IMR-90 (cell line): ENCODE measurements around the gene LCE4A. TPM values are rescaled to one million over a fixed set of nuclear protein-coding genes. Genes with fewer than 3 reads are reported as not detected.

Experiments
- ATAC-seq: fragments of 200-7000 bp; cut with Tn5 transposase; 2 replicates; pipeline ENCODE4 v1.9.1; 2020; ENCODE audit warnings: low read depth, mild to moderate bottlenecking, moderate library complexity
- BruUV-seq: library from RNA; stranded (reverse); fragments of 400-500 nt; replicated peaks from 2 replicates; lab custom pipeline; 2021; lab: Mats Ljungman, UMichigan
- CTCF ChIA-PET: fragments of 300-600 bp; formaldehyde crosslinking; extraction: SDS; loops from one replicate; lab custom pipeline; 2021; ENCODE audit warnings: antibody characterized with exemption; lab: Yijun Ruan, JAX
- POLR2A ChIA-PET: fragments of 300-600 bp; sonication (Branson Sonifier 250); formaldehyde crosslinking; loops from one replicate; lab custom pipeline; 2022; ENCODE audit warnings: antibody characterized with exemption; ENCODE audit not compliant: unreplicated experiment; lab: Charles Lee
- DNase-seq: peaks from one replicate; pipeline ENCODE4 v3.0.0; 2013
- H2AFZ ChIP-seq: replicated peaks from 2 replicates; pipeline ENCODE3; 2013; ENCODE audit warnings: low read length, mild to moderate bottlenecking; ENCODE audit not compliant: poor library complexity
- H2AK5ac ChIP-seq: 2 replicates; pipeline ENCODE4 v1.6.1; 2013; ENCODE audit warnings: low read depth, low read length, inconsistent platforms
- H2AK9ac ChIP-seq: replicated peaks from 2 replicates; pipeline ENCODE3; 2013; ENCODE audit warnings: mild to moderate bottlenecking, low read depth, low read length, moderate library complexity; ENCODE audit not compliant: poor library complexity
- H2BK120ac ChIP-seq: 2 replicates; pipeline ENCODE4 v1.6.1; 2013; ENCODE audit warnings: low read depth, low read length, inconsistent platforms
- H2BK15ac ChIP-seq: 3 replicates; pipeline ENCODE4 v1.6.1; 2013; ENCODE audit warnings: low read depth, low read length, inconsistent platforms
- H2BK20ac ChIP-seq: 2 replicates; pipeline ENCODE4 v1.6.1; 2013; ENCODE audit warnings: low read depth, mild to moderate bottlenecking, inconsistent platforms, low read length, moderate library complexity
- H2BK5ac ChIP-seq: 2 replicates; pipeline ENCODE4 v1.6.1; 2013; ENCODE audit warnings: mild to moderate bottlenecking, low read depth, low read length, inconsistent platforms; ENCODE audit not compliant: poor library complexity, severe bottlenecking
- H3K14ac ChIP-seq: replicated peaks from 2 replicates; pipeline ENCODE4 v1.6.1; 2013; ENCODE audit warnings: low read depth, low read length, inconsistent platforms
- H3K18ac ChIP-seq: 2 replicates; pipeline ENCODE4 v1.6.1; 2013; ENCODE audit warnings: low read depth, low read length, control low read depth
- H3K23ac ChIP-seq: 2 replicates; pipeline ENCODE4 v1.6.1; 2013; ENCODE audit warnings: low read depth, low read length, inconsistent platforms
- H3K27ac ChIP-seq: 2 replicates; pipeline ENCODE4 v1.5.1; 2013; ENCODE audit warnings: mild to moderate bottlenecking, control low read depth, low read length; ENCODE audit not compliant: insufficient read depth
- H3K27me3 ChIP-seq: 2 replicates; pipeline ENCODE4 v1.6.1; 2013; ENCODE audit warnings: low read length; ENCODE audit not compliant: control insufficient read depth, insufficient read depth
- H3K36me3 ChIP-seq: 2 replicates; pipeline ENCODE4 v1.6.1; 2013; ENCODE audit warnings: low read length, mixed read lengths; ENCODE audit not compliant: control insufficient read depth, insufficient read depth
- H3K4ac ChIP-seq: 2 replicates; pipeline ENCODE4 v1.6.1; 2013; ENCODE audit warnings: low read depth, low read length, inconsistent platforms
- H3K4me1 ChIP-seq: 2 replicates; pipeline ENCODE4 v1.6.1; 2013; ENCODE audit warnings: low read length, mixed read lengths; ENCODE audit not compliant: control insufficient read depth, insufficient read depth
- H3K4me2 ChIP-seq: 2 replicates; pipeline ENCODE4 v1.6.1; 2013; ENCODE audit warnings: low read depth, mild to moderate bottlenecking, control low read depth, low read length, moderate library complexity
- H3K4me3 ChIP-seq: 2 replicates; pipeline ENCODE4 v1.5.1; 2013; ENCODE audit warnings: low read depth, mild to moderate bottlenecking, control low read depth, low read length, moderate library complexity; ENCODE audit not compliant: insufficient read depth
- H3K56ac ChIP-seq: 2 replicates; pipeline ENCODE4 v1.6.1; 2013; ENCODE audit warnings: low read length, inconsistent platforms; ENCODE audit not compliant: insufficient read depth; ENCODE audit errors: extremely low read depth
- H3K79me1 ChIP-seq, 2 experiments: 2 replicates each; pipeline ENCODE4 v1.6.1; 2013; ENCODE audit warnings: low read length in 2 of 2, inconsistent platforms in 1 of 2, low read depth in 1 of 2
- H3K9ac ChIP-seq: 2 replicates; pipeline ENCODE4 v1.6.1; 2013; ENCODE audit warnings: low read depth, low read length, control low read depth
- H3K9me1 ChIP-seq: 2 replicates; pipeline ENCODE4 v1.6.1; 2013; ENCODE audit warnings: low read length, inconsistent platforms; ENCODE audit not compliant: insufficient read depth
- H3K9me3 ChIP-seq: 2 replicates; pipeline ENCODE4 v1.6.1; 2013; ENCODE audit warnings: low read length; ENCODE audit not compliant: control insufficient read depth, insufficient read depth
- H4K20me1 ChIP-seq: 2 replicates; pipeline ENCODE4 v1.6.1; 2013; ENCODE audit warnings: low read length, inconsistent platforms; ENCODE audit not compliant: insufficient read depth
- H4K5ac ChIP-seq: 2 replicates; pipeline ENCODE4 v1.6.1; 2013; ENCODE audit warnings: mild to moderate bottlenecking, low read depth, low read length, control low read depth
- H4K8ac ChIP-seq, 2 experiments: 2 replicates each; pipeline ENCODE4 v1.6.1; 2013; ENCODE audit warnings: low read depth in 2 of 2, low read length in 2 of 2, control low read depth in 1 of 2, inconsistent platforms in 1 of 2
- H4K91ac ChIP-seq: 2 replicates; pipeline ENCODE4 v1.6.1; 2013; ENCODE audit warnings: low read depth, low read length, inconsistent platforms; ENCODE audit not compliant: insufficient read depth
- MAZ ChIP-seq: IDR thresholded peaks from 2 replicates; pipeline ENCODE4 v1.6.1; 2012; ENCODE audit warnings: low read depth, mild to moderate bottlenecking, low read length, improper control_type of control experiment, moderate library complexity, borderline replicate concordance
- NFE2L2 ChIP-seq: fragments of 150-350 bp; IDR thresholded peaks from 2 replicates; pipeline ENCODE4 v1.6.1; 2016; ENCODE audit warnings: low read depth, mild to moderate bottlenecking, low read length
- POLR2A ChIP-seq: IDR thresholded peaks from 2 replicates; pipeline ENCODE4 v1.6.1; 2012; ENCODE audit warnings: mild to moderate bottlenecking, low read depth, low read length
- WGBS, 2 experiments: methylation state at CpG; one replicate each; pipeline versions ENCODE4 v1.1.5 to v1.1.7; 2013; ENCODE audit warnings: missing lambda C conversion rate in 2 of 2; ENCODE audit not compliant: insufficient read length in 1 of 2; ENCODE audit errors: extremely low coverage in 2 of 2; 5-methylcytosine and 5-hydroxymethylcytosine counted together
- dilution Hi-C: fragments of 300-500 bp; cut with HindIII; formaldehyde crosslinking; loops from one replicate; pipeline ENCODE4 v1.14.3; 2018; ENCODE audit warnings: low sequenced_read_pairs; ENCODE audit not compliant: unreplicated experiment
- in situ Hi-C: fragments of 300-500 bp; cut with MboI; formaldehyde crosslinking; loops from 3 replicates; pipeline ENCODE4 v1.14.3; 2019; ENCODE audit warnings: low sequenced_read_pairs, inconsistent platforms, mixed read lengths
- intact Hi-C: fragments of 100-400 bp; cut with micrococcal nuclease; formaldehyde crosslinking; loops from 2 replicates; pipeline ENCODE4 v1.10.0; 2022
- polyA plus RNA-seq, 3 experiments: library from polyadenylated mRNA; depleted of rRNA; stranded (reverse); fragments of >200 nt; gene quantifications; 2 replicates each; pipeline ENCODE4 v1.2.3, GENCODE V29; 2012; ENCODE audit warnings: low replicate concordance in 1 of 3
- total RNA-seq: library from RNA; depleted of rRNA; stranded (reverse); fragments of >200 nt; gene quantifications from 2 replicates; pipeline ENCODE4 v1.2.3, GENCODE V29; 2012
- TF ChIP-seq, protein P1 (sequence below): fragments of 150-350 bp; IDR thresholded peaks from 2 replicates; pipeline ENCODE4 v1.6.1; 2017; ENCODE audit warnings: mild to moderate bottlenecking, antibody characterized with exemption, low read length, low read depth

The LCE4A gene
- total and polyA plus RNA-seq, 2 of the 4 experiments (the other 2 are of a cell fraction): not detected

DNA sequence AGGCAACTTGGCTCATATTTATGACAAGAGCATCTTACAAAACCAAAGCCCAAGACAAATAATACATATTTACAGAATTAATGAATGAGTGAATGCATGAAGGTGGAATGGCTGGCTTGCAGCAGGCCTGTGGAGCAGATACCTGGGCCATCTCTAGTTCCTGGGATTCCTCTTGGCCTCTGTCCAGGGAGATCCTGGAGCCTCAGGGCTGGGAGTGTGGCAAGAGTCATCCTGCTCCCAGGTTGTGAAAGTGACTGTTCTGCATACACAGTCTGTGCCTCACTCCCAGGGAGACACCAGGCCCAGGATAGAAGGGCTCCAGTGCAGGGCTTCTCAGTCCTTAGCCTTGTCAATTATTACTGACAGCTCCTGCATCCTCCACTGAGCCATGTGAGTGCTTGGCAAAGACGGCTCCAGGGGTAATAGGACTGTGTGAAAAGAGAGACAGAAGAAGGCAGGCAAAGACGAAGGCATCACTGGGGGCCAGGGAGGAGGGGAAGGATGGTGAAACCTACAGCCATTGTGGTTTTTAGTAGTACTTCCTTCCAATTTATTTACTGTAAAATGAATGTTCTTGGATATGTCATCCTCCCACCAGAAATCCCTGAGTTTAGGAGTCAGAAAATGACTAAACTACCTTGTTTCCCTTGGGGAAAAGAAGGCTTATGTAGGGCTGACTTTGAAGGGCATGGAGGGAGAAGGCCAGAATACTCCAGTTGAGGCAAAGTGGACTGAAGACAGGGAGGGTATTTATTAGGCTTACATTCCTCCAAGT, 35.6 kb downstream of the LCE4A start:
- Histone ChIP-seq H3K23ac (no peak overlapping the region), H2BK120ac (no peak overlapping the region), H3K79me1 (no peaks in the 10 kb centered on the region), H4K8ac (no peak overlapping the region), H2AK9ac (no peak overlapping the region), H2AFZ (no peak overlapping the region), H2BK20ac (no peak overlapping the region), H3K36me3 (no peaks in the 10 kb centered on the region), H3K18ac (no peak overlapping the region), H4K20me1 (no peaks in the 10 kb centered on the region), H3K9me1 (no peaks in the 10 kb centered on the region), H4K5ac (no peak overlapping the region), H3K27ac (no peak overlapping the region), H3K9ac (no peak overlapping the region), H3K14ac (no peak overlapping the region), H4K91ac (no peak overlapping the region), H2BK15ac (no peak overlapping the region), H3K9me3 (no peaks in the 10 kb centered on the region), H3K4me2 (no peak overlapping the region), H3K27me3 (no peaks in the 10 kb centered on the region), H3K4me1 (no peaks in the 10 kb centered on the region; the same call in 1 of the 2 replicates), H2BK5ac (no peak overlapping the region), H3K4me3 (no peak overlapping the region), H2AK5ac (no peak overlapping the region), H3K4ac (no peak overlapping the region), H3K56ac (no peak overlapping the region)
- in situ Hi-C loops: no loop called here
- dilution Hi-C loops: no loop called here
- ATAC-seq: no peak
- ChIA-PET POLR2A (no interaction called here), CTCF (no interaction called here)
- peak; percentile 2 for DNase-seq
- WGBS, 2 experiments: no CpG with 5 or more reads among the region's 2 CpGs
- intact Hi-C loops: no loop called here
- TF ChIP-seq POLR2A (no peak), NFE2L2 (no peak), MAZ (no peak)
- TF ChIP-seq, protein P1, sequence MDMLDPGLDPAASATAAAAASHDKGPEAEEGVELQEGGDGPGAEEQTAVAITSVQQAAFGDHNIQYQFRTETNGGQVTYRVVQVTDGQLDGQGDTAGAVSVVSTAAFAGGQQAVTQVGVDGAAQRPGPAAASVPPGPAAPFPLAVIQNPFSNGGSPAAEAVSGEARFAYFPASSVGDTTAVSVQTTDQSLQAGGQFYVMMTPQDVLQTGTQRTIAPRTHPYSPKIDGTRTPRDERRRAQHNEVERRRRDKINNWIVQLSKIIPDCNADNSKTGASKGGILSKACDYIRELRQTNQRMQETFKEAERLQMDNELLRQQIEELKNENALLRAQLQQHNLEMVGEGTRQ: no peak
- no TSS peak for BruUV-seq
